Effector CD4-positive, alpha-beta T cell (primary cell): ENCODE data around the gene IRX4.

ENCODE experiments used
- DNase-seq: peaks from one replicate; pipeline ENCODE4 v3.0.0-alpha.2; 2020

IRX4 gene

DNA sequence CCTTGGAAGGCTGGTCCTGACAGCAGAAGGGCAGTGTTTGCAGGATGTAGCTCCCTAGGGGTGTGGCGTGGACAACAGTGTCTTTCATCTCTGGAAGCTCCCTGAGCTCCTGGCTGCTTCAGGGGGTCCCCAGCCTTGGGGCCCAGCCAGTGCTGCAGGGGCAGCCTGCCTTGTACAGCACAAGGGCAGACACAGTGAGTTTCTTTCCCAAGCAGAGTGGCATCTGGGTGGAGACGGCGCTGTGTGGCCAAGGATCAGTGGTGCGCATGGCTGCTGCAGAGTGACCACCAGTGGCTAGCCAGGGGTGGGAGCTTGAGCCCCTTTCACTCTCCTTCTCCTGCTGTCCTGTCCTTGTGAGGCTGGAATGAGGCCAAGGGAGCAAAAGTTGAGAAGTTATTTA lies 7.6 kb upstream of the IRX4 start:
- DNase-seq: no peak

DNA sequence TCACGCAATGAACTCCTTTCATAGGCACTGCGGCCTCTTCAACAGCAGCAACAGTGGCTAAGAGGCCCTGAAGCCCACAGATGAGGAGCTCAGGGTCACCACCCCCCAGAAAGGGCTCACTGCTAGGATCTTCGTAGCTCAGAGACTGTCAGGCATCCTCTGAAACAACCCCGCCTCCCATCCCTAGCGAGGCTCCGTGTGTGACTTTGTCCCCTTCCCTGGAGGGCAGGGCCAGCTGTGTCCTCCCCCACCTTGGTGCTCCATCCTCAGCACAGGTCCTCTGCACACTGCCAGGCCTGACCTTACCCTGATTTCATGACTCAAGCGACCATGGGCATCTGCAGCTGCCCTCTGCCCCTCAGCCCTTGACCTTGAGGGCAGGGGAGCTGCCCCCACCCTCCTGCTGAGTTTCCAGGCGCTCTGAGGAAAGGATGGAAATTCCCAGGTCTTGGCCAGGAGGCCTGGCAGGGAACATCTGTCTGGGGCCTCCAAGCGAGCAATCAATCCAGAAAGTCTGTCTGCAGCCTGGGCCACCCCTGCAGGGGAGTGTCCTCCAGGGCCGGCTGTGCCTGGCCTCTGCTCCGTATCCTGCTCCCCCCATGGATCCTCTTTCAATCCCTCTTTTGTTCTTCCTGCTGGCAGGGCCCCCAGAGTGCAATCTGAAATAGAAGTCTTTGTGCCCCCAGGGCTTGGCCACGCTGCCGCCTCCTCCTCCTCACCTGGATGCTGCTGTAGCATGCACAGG lies 6.8 kb upstream of the IRX4 start:
- no peak for DNase-seq

DNA sequence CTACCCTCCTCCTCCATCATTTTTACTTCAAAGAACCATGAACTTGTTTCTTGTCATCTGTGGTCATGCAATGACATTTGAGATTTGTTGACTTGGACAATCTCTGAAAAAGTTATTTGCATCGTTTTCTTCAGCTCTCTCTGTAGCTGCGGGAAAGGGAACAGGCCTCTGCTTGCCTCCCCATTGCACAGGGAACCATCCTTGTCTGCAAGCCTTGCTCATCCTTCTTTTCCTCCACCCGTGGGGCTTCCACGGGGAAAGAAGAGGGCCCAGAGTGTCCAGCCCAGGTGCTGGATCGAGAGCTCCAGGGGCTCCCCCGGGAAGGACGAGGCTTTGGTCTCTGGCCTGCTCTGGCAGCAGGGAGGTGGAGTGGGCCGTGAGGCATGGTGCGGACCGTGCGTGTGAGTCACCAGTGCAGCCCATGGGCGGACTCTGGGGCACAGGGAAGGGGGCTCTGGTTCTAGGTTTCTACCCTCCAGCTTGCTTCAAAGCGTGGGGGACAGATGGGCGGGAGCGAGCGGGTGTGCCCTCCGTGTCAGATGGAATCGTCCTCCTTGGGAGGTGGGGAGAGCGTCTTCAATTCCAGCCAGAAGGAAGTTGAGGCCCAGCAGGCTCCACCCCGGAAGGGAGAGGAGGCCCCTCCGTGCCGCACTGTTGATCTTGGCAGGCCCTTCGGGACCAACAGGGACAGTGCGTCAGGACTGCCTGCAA lies 6.0 kb upstream of the IRX4 start:
- no peak for DNase-seq

DNA sequence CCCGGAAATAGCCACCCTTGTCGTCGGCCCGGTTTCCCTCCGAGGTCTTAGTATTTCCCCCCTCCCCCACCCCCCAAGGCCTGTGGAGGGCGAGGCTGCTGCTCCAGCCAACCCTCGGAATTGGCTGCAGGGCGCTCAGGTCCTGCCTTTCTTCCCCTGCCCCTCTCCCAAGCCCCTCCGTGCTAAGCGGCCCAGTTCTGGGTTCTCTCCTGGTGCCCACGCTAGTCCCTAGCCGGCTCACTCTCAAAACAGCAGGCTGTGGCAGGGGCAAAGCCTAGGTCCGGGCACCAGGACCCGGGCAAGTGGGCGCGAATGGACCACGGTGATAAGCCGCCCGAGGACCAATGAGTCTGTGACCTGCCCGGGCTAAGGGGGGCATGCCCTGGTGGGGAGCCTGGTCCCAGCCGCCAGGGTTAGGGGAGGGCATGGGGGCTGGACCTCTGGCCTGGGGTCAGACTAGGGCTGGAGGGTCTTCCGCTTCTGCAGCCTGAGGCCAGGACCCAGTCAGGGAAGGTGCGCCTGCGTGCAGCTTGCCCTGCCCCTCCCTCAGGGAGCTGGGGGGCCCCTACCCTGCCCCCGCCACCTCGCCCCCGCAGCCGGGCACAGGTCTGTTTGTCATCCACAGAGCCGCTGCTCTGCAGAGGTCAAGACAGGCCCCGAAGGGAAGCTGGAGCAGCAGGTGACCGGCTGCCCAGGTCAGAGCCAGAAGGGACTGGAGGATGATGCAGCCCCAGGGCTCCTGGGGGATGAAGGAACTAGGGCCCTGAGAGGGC lies 5.0 kb upstream of the IRX4 start:
- DNase-seq: no peak

DNA sequence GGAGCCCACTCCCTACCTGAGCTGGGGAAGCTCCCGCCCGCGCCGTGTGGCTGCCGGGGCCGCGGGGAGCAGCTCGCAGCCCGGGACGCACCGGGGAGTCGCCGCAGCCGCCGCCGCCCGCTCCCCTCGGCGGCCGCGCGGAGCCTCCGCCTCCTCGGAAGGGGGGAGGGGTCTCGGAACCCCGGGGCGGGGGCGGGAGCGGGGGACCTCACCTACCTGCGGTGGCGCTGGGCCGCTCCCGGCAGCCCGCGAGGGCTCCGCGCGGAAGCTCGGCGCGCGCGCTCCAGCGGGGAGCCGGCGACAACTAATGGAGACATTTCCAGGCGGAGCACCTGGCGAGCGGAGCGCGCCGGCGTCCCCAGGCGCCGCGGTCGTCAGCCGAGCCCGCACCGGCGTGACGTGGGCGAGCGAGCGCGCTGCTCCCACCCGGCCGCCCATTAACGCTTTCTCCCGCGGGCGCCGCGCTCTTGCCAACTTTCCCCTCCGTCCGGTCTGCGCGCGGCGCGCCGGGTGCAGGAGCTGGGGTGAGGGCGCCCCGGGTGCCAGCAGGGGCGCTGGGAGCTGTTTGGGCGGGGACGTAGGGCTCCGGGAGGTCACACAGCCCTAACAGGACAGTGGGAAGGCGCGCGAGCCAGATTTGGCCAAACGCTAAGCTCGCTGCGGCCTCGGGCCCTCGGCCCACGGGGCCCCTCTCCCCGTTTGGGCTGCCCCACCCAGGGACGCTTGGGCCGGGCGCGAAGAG lies 4.3 kb upstream of the IRX4 start:
- DNase-seq: no peak

DNA sequence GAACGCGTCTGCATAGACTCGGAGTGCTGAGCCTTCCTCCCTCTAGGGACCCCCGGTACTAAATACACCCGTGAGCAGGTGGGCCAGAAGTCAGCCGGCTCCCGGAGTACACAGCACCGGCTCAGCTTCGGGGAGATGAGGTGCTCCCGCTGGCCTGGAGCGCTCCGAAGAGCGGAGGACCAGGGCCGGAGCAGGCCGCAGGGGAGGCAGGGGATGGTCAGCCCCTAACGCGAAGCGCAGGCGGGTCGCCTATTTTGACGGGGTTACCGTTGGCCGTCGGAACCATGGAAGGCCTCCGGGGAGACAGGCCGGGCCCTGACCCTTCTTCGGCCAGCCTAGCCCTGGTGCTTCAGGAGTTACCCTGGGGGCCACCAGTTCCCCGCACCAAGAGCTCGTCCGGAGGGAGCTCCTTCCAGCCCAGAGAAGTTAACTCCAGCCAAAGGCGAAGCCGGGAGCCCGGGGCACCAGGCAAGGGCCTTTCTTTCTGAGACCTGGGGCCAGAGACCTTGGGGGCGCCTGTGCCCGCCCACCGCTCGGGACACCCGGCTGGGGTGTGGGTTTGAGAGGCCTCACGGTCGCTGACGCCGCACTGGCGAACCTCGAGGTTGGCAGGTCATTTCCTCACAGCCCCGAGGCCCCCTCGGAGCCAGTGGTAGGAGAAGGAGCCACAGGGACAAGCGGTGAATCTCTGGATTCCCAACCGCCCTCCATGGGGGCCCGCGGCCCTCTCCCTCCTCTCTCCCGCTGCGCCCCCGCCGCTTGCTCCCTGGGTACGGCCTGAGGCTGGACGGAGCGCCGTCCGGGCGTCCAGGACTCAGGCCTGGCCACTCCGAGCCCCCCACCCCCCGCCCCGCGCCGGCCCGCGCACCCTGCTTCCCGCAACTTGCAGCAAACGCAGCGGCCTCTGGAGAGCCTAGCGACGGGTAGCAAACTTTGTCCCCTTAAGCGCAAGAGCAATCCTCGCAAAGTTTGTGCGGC lies 3.4 kb upstream of the IRX4 start:
- no peak for DNase-seq

DNA sequence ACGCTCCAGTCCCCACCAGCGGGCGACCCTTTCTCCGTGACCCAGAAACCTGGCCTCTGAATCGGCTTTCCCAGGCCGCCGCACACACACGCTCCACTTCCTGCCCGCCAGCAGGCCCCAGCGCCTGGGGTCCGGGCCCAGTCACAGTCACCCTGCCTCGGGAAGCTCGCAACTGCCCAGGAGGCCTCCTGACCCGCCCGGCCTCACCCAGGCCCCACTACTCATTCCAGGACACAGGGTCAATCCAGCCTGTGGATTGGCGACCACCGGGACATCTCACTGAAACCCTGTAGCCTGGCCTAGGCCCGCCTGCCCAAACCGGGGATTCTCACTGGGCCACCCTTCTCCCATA lies 2.7 kb upstream of the IRX4 start:
- no peak for DNase-seq

DNA sequence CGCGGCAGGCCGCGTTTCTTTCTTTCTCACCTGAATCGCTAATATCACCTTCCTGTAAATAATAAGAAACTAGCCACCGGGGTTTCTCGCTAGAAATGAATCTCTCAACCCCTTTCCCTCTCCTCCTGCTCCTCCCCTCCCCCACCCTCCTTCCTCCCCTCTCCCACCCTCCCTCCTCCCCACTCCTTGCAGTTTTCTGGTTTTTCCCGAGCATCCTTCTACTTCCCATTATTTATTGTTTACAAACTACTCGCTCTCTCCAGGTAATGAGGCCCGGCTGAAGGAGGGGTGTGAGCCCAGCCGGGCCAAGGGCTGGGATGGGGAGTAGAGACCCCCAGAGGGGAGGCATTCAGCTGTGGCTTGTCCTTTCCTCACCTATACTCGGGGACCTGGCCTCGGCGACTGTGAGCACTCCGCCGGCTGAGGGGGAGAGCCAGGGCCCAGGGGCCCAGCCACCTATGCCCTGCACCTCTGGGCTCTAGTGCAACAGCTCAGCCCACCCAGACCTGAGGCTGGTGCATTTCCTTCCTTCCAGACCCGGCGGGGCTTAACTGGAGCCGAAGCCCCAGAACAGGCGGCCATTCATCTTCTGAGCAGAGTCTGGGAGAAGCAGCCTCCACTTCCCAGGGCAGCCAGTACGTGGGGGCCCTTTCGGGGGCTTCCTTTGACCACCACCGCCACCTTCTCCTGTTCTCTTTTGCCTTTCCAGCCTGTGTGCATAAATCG lies 2.1 kb upstream of the IRX4 start:
- DNase-seq: no peak

DNA sequence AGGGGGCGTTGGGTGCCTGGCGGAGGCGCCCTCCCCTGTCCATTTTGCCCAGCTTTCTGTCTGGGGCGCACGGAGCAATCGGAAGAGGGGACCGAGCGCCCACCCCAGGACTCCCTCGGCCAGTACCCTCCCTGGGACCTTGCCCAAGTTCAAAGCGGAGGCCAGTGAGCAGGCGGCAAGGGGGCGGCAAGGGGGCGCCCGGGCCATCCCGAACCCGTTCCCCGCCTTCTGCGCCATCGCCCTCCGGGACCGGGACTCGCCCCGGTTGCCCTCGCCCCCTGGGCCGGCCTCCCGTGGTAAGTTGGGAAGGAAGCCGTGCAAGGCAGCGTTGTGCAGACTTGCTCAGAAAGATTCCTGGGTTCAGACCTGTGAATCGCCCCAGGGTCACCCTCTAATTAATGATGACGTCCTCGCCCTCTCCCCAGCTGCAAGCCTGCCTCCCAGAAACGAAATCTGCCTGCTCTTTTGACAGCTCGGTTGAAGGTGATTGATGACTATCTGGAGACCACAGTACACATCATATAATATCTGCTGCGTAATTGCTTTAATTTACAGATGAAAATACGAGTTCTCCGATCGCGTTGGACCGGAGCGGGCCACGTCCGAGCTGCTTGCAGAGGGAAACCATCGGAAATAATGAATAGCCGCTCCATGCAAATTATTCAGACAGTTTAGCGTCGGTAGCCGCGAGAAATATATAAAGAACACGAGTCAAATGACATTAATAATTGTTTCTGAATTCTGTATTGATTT lies 1.4 kb upstream of the IRX4 start:
- no peak for DNase-seq

DNA sequence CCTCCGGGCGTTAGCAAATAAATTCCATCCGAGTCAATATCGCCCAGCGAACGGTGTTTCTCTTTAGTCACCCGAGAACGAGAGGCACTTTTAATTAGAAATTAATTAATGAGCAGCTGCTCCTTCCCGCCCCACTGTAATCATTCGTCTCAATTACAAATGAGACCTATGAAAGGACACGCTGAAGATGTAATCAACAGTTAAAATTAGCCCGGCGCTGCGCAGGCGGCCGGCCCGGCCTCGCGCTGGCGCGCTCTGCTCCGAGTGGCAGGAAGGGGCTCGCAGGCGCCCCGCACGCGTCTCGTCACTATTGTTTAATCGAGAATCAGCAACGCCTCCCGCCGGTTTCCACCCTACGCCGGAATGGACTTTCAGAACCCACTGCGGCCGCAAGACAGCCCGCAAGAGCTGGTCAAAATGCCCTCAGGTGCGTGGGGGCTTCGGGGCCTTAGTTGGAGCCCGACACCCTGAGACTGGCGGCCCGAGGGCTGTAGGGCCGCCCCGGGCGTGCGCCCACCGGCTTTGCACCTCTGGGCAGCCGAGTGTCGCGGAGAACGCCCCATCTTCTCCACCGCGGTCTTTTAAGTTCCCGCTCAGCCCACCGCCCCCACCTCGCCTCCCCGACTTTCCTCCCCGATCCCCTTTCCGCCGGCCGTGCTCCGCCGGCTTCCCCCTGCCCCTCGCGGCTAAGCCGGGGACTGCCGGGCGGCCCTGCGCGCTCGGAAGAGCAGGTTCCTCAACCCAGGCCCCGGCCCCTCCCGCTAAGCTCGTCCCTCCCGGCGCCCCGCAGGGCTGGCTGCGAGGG lies 597 bp upstream of the IRX4 start:
- DNase-seq: no peak

DNA sequence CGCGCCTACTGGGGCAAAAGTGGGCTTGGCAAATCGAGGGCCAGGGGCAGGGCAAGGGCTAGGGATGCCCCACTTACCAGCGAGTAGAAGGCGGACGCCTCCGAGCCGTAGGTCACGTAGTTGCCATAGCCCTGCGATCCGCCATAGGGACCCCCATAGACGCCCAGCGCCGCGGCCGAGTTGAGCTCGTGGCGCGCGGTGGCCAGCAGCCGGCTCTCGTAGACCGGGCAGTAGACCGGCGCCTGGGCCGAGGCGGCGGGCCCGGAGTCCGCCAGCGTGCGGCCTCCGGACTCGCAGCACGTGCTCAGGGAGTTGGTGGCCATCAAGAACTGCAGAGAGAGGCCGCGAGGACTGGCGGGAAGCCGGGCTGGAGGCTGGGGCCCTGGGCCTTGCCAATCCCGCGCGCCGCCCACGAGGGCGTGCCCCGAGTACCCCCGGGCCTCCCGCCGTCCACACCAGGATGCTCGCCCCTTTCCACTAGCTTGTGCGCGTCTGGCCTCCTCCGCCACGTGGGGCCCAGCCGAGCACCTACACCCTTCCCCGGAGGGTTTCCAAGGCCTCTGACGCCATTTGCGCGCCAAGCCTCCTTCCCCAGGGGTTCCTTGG lies 891 bp downstream of the IRX4 start:
- DNase-seq: no peak

DNA sequence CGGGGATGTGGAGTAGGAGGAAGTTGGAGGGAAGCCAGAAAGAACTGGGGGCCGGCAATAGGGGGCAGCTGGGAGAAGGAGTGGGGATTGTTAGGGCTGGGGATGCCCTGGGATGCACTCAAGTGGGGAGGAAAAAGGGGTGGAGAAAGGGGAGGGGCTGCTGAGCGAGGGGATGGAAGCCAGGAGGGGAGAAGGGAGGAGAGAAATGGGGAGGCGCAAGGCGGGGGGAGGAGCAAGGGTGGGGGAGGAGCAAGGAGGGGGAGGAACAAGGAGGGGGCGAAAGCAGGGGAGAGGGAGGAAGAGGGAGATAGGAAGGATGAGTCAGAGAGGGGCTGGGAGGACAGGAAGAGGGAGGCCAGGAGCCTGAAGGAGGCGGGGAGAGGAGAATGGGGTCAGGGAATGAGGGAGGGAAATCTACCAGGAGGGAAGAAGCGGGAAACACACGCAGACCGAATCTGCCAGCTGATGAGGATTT lies 1.6 kb downstream of the IRX4 start:
- no peak for DNase-seq

DNA sequence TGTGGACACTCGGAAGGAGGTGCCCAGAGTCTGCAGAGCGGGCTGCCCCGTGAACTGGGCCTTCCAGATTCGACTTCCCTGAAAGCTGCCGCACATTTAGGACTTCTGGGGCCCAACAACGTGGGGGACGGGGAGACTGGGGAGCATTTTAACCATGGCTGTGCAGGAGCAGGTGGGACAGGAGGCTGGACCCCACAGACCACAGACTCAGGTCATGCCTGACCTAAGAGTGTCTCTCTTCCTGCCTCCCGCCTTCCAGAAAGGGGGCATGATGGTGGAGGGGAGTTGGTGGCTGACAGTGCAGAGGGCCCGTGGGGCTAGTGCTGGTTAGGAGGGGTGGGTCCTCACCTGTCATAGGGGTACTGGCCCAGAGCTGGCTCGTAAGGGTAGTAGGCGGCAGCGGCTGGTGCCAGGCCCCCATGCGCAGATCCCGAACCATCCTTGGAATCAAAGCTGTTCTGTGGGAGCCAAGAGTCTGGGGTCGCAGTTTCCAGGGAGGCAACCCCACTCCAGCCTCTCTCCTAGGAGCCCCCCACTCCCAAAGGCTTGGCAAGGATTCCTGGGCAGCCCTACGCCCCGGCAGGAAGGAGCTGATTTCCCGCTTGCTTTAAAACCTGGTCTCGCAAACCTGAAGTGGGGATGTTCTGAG lies 2.2 kb downstream of the IRX4 start:
- no peak for DNase-seq

DNA sequence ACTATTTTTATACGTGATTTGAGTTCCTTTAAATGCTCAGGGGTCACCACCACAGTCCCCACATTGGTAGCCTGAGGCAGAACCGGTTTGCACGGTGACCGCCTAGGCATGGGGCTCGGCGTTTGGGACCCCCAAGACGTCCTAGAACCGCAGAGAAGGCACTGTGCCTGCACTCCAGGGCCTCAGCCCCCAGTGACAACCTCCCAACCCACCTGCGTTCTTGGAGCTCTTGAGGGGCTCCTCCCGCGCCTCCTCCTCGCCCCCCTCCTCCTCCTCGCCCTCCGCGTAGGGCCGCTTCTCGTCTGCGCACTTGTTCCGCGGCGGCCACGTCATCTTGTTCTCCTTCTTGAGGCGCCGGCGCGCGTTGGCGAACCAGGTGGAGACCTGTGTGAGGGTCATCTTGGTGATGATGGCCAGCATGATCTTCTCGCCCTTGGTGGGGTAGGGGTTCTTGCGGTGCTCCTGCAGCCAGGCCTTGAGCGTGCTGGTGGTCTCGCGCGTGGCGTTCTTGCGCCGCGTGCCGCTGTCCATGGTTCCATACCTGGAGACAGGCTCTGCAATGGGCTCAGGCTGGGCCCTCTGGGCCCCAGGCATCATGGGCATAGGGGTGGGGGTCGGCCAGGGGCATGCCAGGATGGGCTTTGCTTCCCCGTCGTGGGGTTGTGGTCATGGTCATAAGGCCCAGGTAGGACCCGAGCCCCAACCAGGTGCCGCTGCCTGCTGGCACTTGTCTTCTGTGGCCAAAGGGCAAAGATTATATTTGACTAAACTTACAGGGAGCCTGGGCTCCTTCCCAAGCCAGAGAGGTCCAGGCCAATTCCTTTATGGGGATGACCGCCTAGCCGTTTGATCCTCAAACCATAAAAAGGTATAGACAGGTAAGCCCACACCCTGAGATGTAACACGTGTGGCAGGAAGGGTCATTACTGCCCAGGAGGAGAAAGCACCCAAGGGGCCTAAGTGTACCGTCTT lies 3.1 kb downstream of the IRX4 start:
- no peak for DNase-seq

DNA sequence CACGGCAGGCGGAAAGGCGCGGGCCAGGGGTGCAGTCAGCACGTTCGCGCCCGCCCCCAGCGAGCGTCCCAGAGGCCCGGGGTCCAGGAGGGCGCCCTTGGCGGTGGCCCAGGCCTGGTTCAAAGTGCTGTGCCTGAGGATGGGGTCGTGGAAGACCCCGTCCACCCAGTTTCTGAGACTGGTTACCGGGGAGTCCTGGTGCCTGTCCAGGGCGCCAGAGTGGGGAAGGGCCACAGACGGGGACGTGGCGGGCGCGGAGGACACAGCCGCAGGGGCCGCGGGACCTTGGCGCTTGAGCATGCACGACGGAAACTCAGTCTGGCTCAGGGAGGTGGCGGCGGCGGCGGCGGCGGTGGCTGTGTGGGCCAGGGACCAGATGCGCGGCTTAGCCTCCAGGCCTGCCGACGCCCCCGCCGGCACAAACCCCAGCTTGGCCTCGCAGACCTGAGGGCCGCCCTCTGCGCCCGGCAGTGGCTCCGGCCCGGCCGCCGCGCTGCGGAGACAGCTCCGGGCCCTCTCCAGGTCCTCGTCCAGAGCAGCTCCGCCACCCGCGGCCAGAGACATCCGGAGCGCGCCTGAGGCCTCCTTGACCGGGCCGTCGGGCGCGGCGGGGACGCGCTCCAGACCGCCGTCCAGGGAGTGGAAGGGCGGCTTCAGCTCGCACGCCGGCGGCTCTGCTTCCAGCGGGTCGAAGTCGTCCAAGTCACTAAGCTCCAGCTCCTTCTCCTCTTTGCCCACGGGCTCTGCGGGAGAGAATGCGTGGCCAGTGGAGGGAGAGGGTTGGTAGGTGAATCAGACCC lies 4.5 kb downstream of the IRX4 start:
- DNase-seq: no peak
